ENCODE results near the gene ARHGEF11.

- TF ChIP-seq, protein P1, sequence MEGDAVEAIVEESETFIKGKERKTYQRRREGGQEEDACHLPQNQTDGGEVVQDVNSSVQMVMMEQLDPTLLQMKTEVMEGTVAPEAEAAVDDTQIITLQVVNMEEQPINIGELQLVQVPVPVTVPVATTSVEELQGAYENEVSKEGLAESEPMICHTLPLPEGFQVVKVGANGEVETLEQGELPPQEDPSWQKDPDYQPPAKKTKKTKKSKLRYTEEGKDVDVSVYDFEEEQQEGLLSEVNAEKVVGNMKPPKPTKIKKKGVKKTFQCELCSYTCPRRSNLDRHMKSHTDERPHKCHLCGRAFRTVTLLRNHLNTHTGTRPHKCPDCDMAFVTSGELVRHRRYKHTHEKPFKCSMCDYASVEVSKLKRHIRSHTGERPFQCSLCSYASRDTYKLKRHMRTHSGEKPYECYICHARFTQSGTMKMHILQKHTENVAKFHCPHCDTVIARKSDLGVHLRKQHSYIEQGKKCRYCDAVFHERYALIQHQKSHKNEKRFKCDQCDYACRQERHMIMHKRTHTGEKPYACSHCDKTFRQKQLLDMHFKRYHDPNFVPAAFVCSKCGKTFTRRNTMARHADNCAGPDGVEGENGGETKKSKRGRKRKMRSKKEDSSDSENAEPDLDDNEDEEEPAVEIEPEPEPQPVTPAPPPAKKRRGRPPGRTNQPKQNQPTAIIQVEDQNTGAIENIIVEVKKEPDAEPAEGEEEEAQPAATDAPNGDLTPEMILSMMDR (IDR thresholded peaks at IDR 0.05): no peak
- TF ChIP-seq POLR2AphosphoS5 (IDR thresholded peaks at IDR 0.05): no peak
Measured at GRCh38 chr1:157089789-157090188, 44.2 kb upstream of the ARHGEF11 start.
